Mucosa of stomach (tissue), 1 donor: ENCODE results near the gene MUC4.
"Not testable (repeated sequence)": the region's sequence is repeated elsewhere in the genome, so short reads cannot be mapped to it uniquely, and the experiment has no call there.

Experiments
- H3K27me3 ChIP-seq: one replicate; pipeline ENCODE4 v1.7.0; 2013; ENCODE audit warnings: mild to moderate bottlenecking, low read length; ENCODE audit not compliant: control insufficient read depth, insufficient read depth
- H3K36me3 ChIP-seq: one replicate; pipeline ENCODE4 v1.7.0; 2013; ENCODE audit warnings: low read length; ENCODE audit not compliant: control insufficient read depth, insufficient read depth
- H3K4me1 ChIP-seq: one replicate; pipeline ENCODE4 v1.7.0; 2013; ENCODE audit warnings: mild to moderate bottlenecking, low read length; ENCODE audit not compliant: control insufficient read depth, insufficient read depth
- H3K4me3 ChIP-seq: one replicate; pipeline ENCODE4 v1.7.0; 2013; ENCODE audit warnings: low read length
- H3K9ac ChIP-seq: one replicate; pipeline ENCODE4 v1.7.0; 2013; ENCODE audit warnings: mild to moderate bottlenecking, low read length, moderate library complexity
- H3K9me3 ChIP-seq: one replicate; pipeline ENCODE4 v1.7.0; 2013; ENCODE audit warnings: mild to moderate bottlenecking, low read length, moderate library complexity; ENCODE audit not compliant: control insufficient read depth
- donor health status: Pancreatic carcinoma.

The MUC4 gene

GRCh38 chr3:195735036-195735695, 76.6 kb downstream of the MUC4 start:
- H3K36me3 ChIP-seq, result no peaks in the 10 kb centered on the region
- no peaks in the 10 kb centered on the region for H3K9me3 ChIP-seq
- no peak overlapping the region for H3K9ac ChIP-seq
- no peak overlapping the region for H3K4me3 ChIP-seq
- no peaks in the 10 kb centered on the region for H3K4me1 ChIP-seq
- no peaks in the 10 kb centered on the region for H3K27me3 ChIP-seq

- no peaks in the 10 kb centered on the region for H3K9me3 ChIP-seq
These were observed 78.8 kb downstream of the MUC4 start for GRCh38 chr3:195732940-195733339.

GRCh38 chr3:195731356-195731905, 80.3 kb downstream of the MUC4 start:
- Histone ChIP-seq H3K36me3 (no peaks in the 10 kb centered on the region), H3K4me3 (no peak overlapping the region), H3K4me1 (no peaks in the 10 kb centered on the region), H3K9me3 (no peaks in the 10 kb centered on the region), H3K9ac (no peak overlapping the region), H3K27me3 (peaks cover 4% of the 10 kb centered on the region)

More at GRCh38 chr3:195732940-195733339, 78.8 kb downstream of the MUC4 start:
- H3K4me1 ChIP-seq, result no peaks in the 10 kb centered on the region
- H3K4me3 ChIP-seq, result no peak overlapping the region
- H3K36me3 ChIP-seq, result no peaks in the 10 kb centered on the region
- no peak overlapping the region for H3K9ac ChIP-seq
- no peaks in the 10 kb centered on the region for H3K27me3 ChIP-seq

GRCh38 chr3:195729476-195730251, 82.1 kb downstream of the MUC4 start:
- Histone ChIP-seq H3K4me3 (no peak overlapping the region), H3K9ac (no peak overlapping the region), H3K9me3 (no peaks in the 10 kb centered on the region), H3K27me3 (peaks cover 4% of the 10 kb centered on the region), H3K36me3 (no peaks in the 10 kb centered on the region), H3K4me1 (no peaks in the 10 kb centered on the region)

GRCh38 chr3:195728789-195729188, 82.9 kb downstream of the MUC4 start:
- not testable (repeated sequence) for H3K4me1 ChIP-seq, H3K27me3 ChIP-seq, H3K9ac ChIP-seq, H3K9me3 ChIP-seq, H3K4me3 ChIP-seq, H3K36me3 ChIP-seq

DNA sequence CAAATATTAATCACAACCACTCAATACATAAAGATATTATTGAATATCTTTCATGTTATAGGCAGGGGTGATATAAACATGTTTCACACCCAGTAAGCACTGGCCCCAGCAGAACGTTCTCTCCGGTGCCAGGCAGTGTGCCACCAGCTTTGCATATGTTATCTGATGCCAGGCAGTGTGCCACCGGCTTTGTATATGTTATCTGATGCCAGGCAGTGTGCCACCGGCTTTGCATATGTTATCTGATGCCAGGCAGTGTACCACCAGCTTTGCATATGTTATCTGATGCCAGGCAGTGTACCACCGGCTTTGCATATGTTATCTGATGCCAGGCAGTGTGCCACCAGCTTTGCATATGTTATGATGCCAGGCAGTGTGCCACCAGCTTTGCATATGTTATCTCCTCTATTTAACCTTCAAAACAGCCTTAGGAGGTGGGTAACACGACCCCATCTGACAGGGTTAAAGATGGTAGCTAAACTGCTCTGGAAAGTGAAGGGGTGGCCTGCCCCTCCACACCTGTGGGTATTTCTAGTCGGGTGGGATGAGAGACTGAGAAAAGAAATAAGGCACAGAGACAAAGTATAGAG, 84.0 kb downstream of the MUC4 start:
- no peaks in the 10 kb centered on the region for H3K36me3 ChIP-seq
- H3K9ac ChIP-seq, result no peak overlapping the region
- H3K9me3 ChIP-seq, result no peaks in the 10 kb centered on the region
- H3K4me3 ChIP-seq, result no peak overlapping the region
- H3K4me1 ChIP-seq, result no peaks in the 10 kb centered on the region
- peaks cover 4% of the 10 kb centered on the region for H3K27me3 ChIP-seq

- H3K4me3 ChIP-seq, H3K9me3 ChIP-seq, H3K27me3 ChIP-seq, H3K9ac ChIP-seq, H3K4me1 ChIP-seq, H3K36me3 ChIP-seq: not testable (repeated sequence)
These were observed 85.6 kb downstream of the MUC4 start for GRCh38 chr3:195725916-195726740.

GRCh38 chr3:195724363-195724762, 87.4 kb downstream of the MUC4 start:
- H3K4me3 ChIP-seq, H3K36me3 ChIP-seq, H3K9me3 ChIP-seq, H3K27me3 ChIP-seq, H3K9ac ChIP-seq: not testable (repeated sequence)
- H3K4me1 ChIP-seq, result peaks cover 11% of the 10 kb centered on the region

GRCh38 chr3:195722996-195723345, 88.8 kb downstream of the MUC4 start:
- peaks cover 19% of the 10 kb centered on the region for H3K4me1 ChIP-seq
- not testable (repeated sequence) for H3K9ac ChIP-seq, H3K9me3 ChIP-seq, H3K4me3 ChIP-seq, H3K27me3 ChIP-seq, H3K36me3 ChIP-seq

- H3K27me3 ChIP-seq, H3K4me3 ChIP-seq, H3K9ac ChIP-seq, H3K36me3 ChIP-seq, H3K9me3 ChIP-seq: not testable (repeated sequence)
- peaks cover 19% of the 10 kb centered on the region for H3K4me1 ChIP-seq
These were observed 89.4 kb downstream of the MUC4 start for GRCh38 chr3:195722139-195722995.

- H3K9me3 ChIP-seq, H3K9ac ChIP-seq, H3K27me3 ChIP-seq, H3K36me3 ChIP-seq, H3K4me3 ChIP-seq: not testable (repeated sequence)
- peaks cover 30% of the 10 kb centered on the region for H3K4me1 ChIP-seq
These were observed 90.8 kb downstream of the MUC4 start, which contains the start of gene MUC20 for GRCh38 chr3:195720831-195721506. TSS of gene MUC20 (plus strand) at chr3:195720978. CDS start at chr3:195721008, 30 bp downstream.
